RPMI7951 (cell line): ENCODE data around the gene KCNJ5. TPM values are rescaled to one million over a fixed set of nuclear protein-coding genes. Genes with fewer than 3 reads are reported as not detected.

Experiments
- DNase-seq: peaks from one replicate; pipeline ENCODE4 v3.0.0-alpha.2; 2012; ENCODE audit warnings: low read depth
- total RNA-seq: library from RNA; depleted of rRNA; stranded (reverse); fragments of >200 nt; shearing (Covaris generic); gene quantifications from 2 replicates; pipeline ENCODE4 v1.2.3, GENCODE V29; 2014; rRNA removed

Gene KCNJ5
- total RNA-seq: under 0.01 TPM in 1 of 2 replicates, not detected in the other

- DNase-seq: peak; percentile 42
Observed at GRCh38 chr11:128890543-128891368, at the start of gene KCNJ5. Gene KCNJ5 (plus strand): TSS chr11:128891356. CDS start chr11:128911274, 19,918 bp downstream.

GRCh38 chr11:128841461-128842072 lies 49.6 kb upstream of the KCNJ5 start:
- no peak for DNase-seq

GRCh38 chr11:128843198-128843785 lies 47.9 kb upstream of the KCNJ5 start:
- DNase-seq: no peak

- DNase-seq: no peak
Observed at GRCh38 chr11:128845334-128845780, 45.8 kb upstream of the KCNJ5 start.

DNA sequence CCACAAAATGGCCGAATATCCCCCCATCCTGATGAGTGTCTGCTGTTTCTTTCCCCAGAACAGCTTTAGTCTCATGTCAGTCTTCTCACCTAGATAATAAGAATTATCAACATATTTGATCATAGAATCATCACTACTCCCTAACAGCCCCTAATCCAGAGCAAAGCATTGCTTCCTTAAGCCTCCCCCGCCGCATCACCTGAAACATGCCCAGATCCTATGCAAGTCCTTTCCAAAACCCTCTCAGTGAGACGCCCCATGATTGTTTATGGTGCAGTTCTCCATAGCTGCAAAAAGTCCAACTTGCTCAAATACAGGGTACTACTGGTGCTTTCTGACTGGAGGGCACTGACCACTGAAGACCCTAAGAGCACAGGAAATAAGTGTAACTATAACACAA lies 44.2 kb upstream of the KCNJ5 start:
- no peak for DNase-seq

GRCh38 chr11:128848815-128849455 lies 42.2 kb upstream of the KCNJ5 start:
- peak; percentile 37 for DNase-seq

- DNase-seq: no peak
Observed at GRCh38 chr11:128852327-128853023, 38.7 kb upstream of the KCNJ5 start.

- no peak for DNase-seq
Observed at GRCh38 chr11:128853559-128853958, 37.6 kb upstream of the KCNJ5 start.

DNA sequence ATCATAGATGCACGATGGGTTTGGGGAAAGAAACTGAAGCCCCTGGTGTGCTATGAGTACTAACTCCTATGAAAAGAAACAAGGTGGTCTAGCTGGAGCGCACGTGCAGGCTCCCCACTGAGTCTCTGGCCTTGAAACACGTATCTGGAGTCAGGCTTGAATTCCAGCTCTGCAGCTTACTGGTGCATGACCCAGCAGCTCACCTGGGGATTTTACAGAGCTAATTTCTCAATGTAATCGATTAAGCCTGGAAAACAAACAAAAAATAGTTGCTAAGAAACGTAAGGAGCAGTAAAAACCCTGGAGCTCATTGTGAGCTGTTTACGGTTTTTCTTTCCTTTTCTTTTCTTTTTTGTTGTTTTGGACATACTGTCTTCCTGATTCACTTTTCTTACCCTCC lies 36.3 kb upstream of the KCNJ5 start:
- DNase-seq: no peak

GRCh38 chr11:128856241-128856640 lies 34.9 kb upstream of the KCNJ5 start:
- DNase-seq: no peak

- DNase-seq: no peak
Observed at GRCh38 chr11:128857341-128857740, 33.8 kb upstream of the KCNJ5 start.

GRCh38 chr11:128859563-128860441 lies 31.4 kb upstream of the KCNJ5 start:
- DNase-seq: peak; percentile 46

GRCh38 chr11:128860571-128861361 lies 30.4 kb upstream of the KCNJ5 start:
- DNase-seq: peak; percentile 93

GRCh38 chr11:128862406-128862805 lies 28.8 kb upstream of the KCNJ5 start:
- no peak for DNase-seq

DNA sequence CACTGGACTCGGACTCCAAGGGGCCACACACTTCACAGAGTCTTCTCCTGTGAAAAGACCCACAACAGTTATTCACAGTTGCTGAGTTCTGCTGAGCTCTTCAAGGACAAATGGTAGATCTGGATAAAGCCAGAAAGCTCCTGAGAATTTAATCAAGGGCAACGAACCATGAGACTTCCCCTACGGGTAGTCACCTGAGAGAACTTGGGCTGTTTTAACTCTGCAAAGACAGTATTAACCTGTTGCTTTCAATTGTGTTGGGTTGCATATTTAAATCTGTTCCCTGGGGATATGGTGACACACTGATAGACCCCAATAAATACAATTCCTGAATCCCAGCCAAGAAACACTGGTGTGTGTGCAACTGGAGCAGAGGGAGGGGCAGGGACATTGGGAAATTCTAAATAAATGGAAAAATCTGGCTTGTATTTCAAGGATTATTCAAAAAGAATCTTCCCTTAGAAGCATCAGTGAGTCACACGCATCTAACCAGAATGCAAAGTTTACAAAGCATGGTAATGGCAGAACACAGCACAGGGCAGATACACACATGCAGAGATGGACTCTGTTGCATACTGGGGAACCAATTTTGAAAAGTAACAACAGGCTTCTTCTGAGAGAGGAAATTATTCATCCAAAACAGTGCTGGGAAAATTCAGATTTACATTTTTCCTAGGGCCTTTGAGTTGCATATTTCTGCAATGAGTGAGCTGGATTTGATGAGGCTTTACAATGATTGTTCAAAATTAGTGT lies 28.1 kb upstream of the KCNJ5 start:
- DNase-seq: peak; percentile 58

- DNase-seq: peak; percentile 50
Observed at GRCh38 chr11:128865490-128865889, 25.7 kb upstream of the KCNJ5 start.

DNA sequence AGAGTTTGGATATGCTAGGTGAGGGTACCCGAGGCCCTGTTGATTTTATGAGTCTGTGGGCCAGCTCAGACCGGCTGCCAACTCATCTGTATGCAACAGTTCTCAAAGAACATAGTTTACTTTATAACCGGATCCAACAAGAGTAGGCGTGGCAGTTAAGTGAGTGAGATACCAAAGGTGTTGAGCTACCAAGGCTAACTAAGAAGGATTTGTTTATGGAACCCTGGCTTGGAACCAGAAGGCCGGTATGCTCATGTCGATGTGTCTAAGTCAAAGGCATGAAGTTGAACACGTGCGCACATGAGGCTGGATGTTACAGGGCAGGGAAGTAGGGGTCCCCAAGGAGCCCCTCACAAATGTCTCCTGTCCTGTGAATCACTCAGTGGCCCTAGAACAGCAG lies 23.9 kb upstream of the KCNJ5 start, which contains the start of gene KCNJ1:
TSS of gene KCNJ1 (minus strand) at position 20 of the 400 bp plus-strand sequence. CDS start 27,053 bp downstream, outside the sequence.
- no peak for DNase-seq

GRCh38 chr11:128868841-128869671 lies 22.1 kb upstream of the KCNJ5 start:
- DNase-seq: no peak
